AG08396 (cell line): ENCODE data around the gene SLC24A4.

Source experiments
- DNase-seq: peaks from one replicate; pipeline ENCODE4 v3.0.0; 2012; ENCODE audit warnings: low spot score, mixed read lengths

Gene SLC24A4

GRCh38 chr14:92368001-92368400 lies 45.0 kb downstream of the SLC24A4 start:
- DNase-seq = no peak

- DNase-seq = no peak
Observed at GRCh38 chr14:92369097-92369496, 46.1 kb downstream of the SLC24A4 start.

DNA sequence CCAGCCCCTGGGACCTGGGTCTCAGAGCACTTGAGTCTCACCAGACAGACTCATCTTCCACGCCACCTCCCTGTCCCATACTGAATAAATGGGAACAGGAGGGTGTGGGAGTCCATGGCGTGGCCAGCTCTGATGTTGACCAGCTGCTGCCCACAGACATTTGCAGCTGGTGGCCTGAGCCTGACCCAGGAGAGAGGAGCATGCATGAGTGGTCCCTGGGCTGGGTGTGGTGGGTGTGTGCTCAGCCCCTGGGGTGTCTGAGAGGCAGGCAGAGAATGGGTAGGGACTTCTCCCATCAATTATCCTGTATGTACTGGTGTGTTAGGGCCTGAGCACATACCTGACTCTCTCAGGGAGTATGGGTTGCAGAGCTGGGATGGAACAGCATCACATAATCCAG lies 49.3 kb downstream of the SLC24A4 start:
- no peak for DNase-seq

DNA sequence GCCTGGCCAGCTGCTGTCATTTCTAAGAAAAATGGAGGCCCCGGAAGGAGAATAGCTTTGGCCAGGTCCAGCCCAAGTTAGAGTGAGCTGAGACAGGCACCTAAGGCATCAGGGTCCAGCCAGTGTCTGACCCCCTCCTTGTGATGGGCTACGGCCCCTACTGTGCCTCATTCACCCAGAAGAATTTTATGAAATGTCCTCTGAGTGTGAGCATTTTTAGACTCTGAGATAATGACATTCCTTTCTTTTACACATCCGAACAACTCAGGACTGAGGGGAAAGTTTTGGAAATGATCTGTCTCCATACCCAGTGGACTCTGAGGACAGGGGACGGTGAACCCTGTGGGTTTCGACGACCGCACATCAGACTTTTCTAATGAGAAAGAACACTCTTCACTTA lies 50.4 kb downstream of the SLC24A4 start:
- peak; percentile 38 for DNase-seq

- DNase-seq = no peak
Observed at GRCh38 chr14:92380131-92380530, 57.2 kb downstream of the SLC24A4 start.

- DNase-seq = no peak
Observed at GRCh38 chr14:92380582-92380981, 57.6 kb downstream of the SLC24A4 start.

DNA sequence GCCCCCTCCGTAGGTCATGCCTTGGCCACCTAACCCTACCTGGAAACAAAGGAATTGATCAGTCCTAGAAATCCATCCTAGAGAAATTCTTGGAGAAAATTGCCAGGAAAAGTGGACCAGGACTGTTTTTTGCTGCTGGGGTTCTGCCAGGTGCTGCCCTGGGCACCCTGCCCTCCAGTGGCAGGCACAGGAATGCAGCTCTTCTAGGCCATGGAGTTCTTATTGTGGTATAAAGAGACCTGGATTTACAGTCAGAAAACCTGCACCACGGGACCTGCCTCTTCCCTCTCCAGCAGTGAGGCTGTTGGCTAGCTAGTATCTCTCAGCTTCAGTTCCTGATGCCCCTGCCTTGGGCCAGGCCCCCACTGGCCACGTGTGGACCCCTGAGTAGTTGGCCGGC lies 59.7 kb downstream of the SLC24A4 start:
- DNase-seq = peak; percentile 44

GRCh38 chr14:92383805-92384204 lies 60.8 kb downstream of the SLC24A4 start:
- no peak for DNase-seq

GRCh38 chr14:92384461-92385133 lies 61.6 kb downstream of the SLC24A4 start:
- DNase-seq = no peak

DNA sequence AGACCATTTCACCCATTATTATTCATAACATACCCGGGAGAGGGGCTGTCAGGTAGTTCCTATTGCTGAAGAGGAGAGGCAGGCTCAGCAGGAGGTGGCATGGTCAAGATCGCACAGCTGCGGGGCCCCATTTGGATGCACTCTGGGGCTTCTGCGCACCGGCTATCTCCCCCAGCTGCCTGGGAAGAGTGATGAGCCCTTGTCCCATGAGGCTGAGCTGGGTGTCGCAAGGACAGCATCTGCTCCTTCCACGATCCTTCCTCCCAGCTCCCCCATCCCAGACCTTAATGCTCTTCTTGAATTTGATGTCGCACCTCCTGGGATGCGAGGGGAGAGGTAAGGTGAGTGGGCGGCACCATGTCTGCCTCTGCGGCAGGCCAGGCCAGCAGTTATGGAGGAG lies 62.6 kb downstream of the SLC24A4 start:
- no peak for DNase-seq

GRCh38 chr14:92386165-92386564 lies 63.2 kb downstream of the SLC24A4 start:
- no peak for DNase-seq

GRCh38 chr14:92386637-92387036 lies 63.7 kb downstream of the SLC24A4 start:
- DNase-seq = no peak

GRCh38 chr14:92387578-92387977 lies 64.6 kb downstream of the SLC24A4 start:
- DNase-seq = no peak

- no peak for DNase-seq
Observed at GRCh38 chr14:92389598-92390158, 66.7 kb downstream of the SLC24A4 start.

- no peak for DNase-seq
Observed at GRCh38 chr14:92391726-92392125, 68.8 kb downstream of the SLC24A4 start.

DNA sequence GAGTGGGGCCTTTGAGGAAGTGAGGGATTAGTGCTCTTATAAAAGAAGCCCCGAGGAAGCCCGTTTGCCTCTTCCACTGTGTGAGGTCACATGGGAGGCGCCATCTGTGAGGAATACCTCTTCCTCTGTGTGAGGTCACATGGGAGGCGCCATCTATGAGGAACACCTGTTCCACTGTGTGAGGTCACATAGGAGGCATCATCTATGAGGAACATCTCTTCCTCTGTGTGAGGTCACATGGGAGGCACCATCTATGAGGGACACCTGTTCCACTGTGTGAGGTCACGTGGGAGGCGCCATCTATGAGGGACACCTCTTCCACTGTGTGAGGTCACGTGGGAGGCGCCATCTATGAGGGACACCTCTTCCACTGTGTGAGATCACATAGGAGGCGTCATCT lies 69.7 kb downstream of the SLC24A4 start:
- DNase-seq = no peak

GRCh38 chr14:92397150-92397952 lies 74.4 kb downstream of the SLC24A4 start:
- peak; percentile 78 for DNase-seq

DNA sequence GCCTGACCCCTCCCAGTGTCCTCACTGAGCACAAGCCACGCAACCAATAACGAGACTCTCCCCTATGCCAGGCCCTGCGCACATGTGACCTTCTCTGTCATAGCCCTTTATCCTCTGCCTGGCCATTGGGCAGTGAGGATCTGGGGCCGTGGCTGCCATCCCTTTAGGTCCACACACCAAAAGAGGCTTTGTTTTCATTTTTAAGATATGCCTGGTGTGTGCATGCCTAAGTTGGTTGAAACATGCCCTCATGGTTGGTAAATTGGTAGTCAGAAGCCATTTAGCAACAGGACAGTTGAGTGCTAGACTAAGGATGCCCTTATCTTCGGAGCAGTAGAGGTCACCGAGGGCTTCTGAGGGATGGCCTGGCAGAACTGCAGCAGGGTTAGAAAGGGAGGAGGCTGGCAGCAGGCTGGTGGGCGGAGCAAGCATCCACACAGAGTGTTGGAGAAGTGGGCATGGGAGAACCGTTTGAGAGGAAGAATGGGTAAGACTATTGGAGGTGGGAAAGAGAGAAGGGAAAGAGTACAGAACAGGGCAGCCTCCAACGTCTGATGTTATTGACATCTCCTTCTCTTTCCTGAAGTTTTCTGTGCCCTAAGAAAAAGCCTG lies 75.1 kb downstream of the SLC24A4 start:
- DNase-seq = no peak

GRCh38 chr14:92398888-92399636 lies 76.1 kb downstream of the SLC24A4 start:
- no peak for DNase-seq

GRCh38 chr14:92400579-92401444 lies 77.8 kb downstream of the SLC24A4 start:
- DNase-seq = no peak

DNA sequence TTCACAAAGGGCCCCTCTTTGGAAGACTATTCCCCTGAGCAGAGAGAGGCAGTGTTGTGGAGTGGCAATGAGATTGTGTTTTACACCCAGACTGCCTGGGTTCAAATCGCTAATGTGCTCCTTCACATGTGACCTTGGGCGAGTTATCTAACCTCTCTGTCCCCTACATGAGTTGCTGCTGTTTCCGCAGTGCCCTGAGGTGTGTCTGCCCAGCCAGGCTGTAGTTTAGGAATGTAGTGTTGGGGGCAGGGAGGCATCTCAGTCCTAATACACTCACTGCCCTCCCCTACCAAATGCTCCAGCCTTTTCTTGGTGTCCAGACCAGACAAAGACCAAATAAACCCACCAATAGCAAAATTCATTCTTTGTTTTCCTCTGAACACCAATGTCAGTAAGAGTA lies 78.6 kb downstream of the SLC24A4 start:
- DNase-seq = no peak
